ENCODE results near the gene DNAJB9. TPM values are rescaled to one million over a fixed set of nuclear protein-coding genes. Genes with fewer than 3 reads are reported as not detected.

Gene DNAJB9
- total RNA-seq, 1 donor from 2014 or later, result 28.7 TPM

- DNase-seq (ENCODE audit: extremely low spot score in 2 of 2), result no peak
- Histone ChIP-seq H3K27me3 (no peaks in the 10 kb centered on the region), H3K4me3 (no peak overlapping the region), H3K9me3 (peaks cover 11% of the 10 kb centered on the region), H3K27ac (no peak overlapping the region), H3K36me3 (no peaks in the 10 kb centered on the region), H3K4me1 (no peaks in the 10 kb centered on the region)
- TF ChIP-seq POLR2A (IDR thresholded peaks at IDR 0.05) (no peak), POLR2AphosphoS5 (IDR thresholded peaks at IDR 0.05; ENCODE audit: insufficient read depth in 1 of 2, low read depth in 1 of 2) (no peak), CTCF (IDR thresholded peaks at IDR 0.05) (no peak)
- intact Hi-C loops (cut with DNase I), result no loop called here
Observed at GRCh38 chr7:108557191-108557590, 12.5 kb upstream of the DNAJB9 start.

GRCh38 chr7:108557617-108558016, 12.1 kb upstream of the DNAJB9 start:
- Histone ChIP-seq H3K4me1 (no peaks in the 10 kb centered on the region), H3K27me3 (no peaks in the 10 kb centered on the region), H3K36me3 (no peaks in the 10 kb centered on the region), H3K4me3 (no peak overlapping the region), H3K27ac (no peak overlapping the region), H3K9me3 (peaks cover 11% of the 10 kb centered on the region)
- no peak for DNase-seq (ENCODE audit: extremely low spot score in 2 of 2)
- intact Hi-C loops (cut with DNase I), result no loop called here
- TF ChIP-seq POLR2A (IDR thresholded peaks at IDR 0.05) (no peak), CTCF (IDR thresholded peaks at IDR 0.05) (no peak), POLR2AphosphoS5 (IDR thresholded peaks at IDR 0.05; ENCODE audit: insufficient read depth in 1 of 2, low read depth in 1 of 2) (no peak)

- Histone ChIP-seq H3K4me3 (no peak overlapping the region), H3K27ac (no peak overlapping the region), H3K36me3 (peaks cover 0 to 2% of the 10 kb centered on the region in 2 donors), H3K9me3 (peaks cover 11% of the 10 kb centered on the region), H3K27me3 (no peaks in the 10 kb centered on the region), H3K4me1 (no peaks in the 10 kb centered on the region)
- intact Hi-C loops (cut with DNase I), result no loop called here
- no peak for DNase-seq (ENCODE audit: extremely low spot score in 2 of 2)
- no peak for TF ChIP-seq POLR2A (IDR thresholded peaks at IDR 0.05)
- no peak for TF ChIP-seq CTCF (IDR thresholded peaks at IDR 0.05)
Observed at GRCh38 chr7:108559253-108559652, 10.4 kb upstream of the DNAJB9 start.

GRCh38 chr7:108561047-108561619, 8.5 kb upstream of the DNAJB9 start:
- Histone ChIP-seq H3K27ac (no peak overlapping the region), H3K4me1 (no peaks in the 10 kb centered on the region), H3K27me3 (no peaks in the 10 kb centered on the region), H3K36me3 (peaks cover 0 to 18% of the 10 kb centered on the region in 2 donors), H3K9me3 (peaks cover 11% of the 10 kb centered on the region), H3K4me3 (no peak overlapping the region)
- intact Hi-C loops (cut with DNase I), result no loop called here
- no peak for DNase-seq (ENCODE audit: extremely low spot score in 2 of 2)
- TF ChIP-seq CTCF (IDR thresholded peaks at IDR 0.05) (no peak), POLR2A (IDR thresholded peaks at IDR 0.05) (no peak), POLR2AphosphoS5 (IDR thresholded peaks at IDR 0.05; ENCODE audit: insufficient read depth in 1 of 2, low read depth in 1 of 2) (no peak)

- TF ChIP-seq POLR2AphosphoS5 (IDR thresholded peaks at IDR 0.05; ENCODE audit: insufficient read depth in 1 of 2, low read depth in 1 of 2) (no peak), CTCF (IDR thresholded peaks at IDR 0.05) (no peak), POLR2A (IDR thresholded peaks at IDR 0.05) (no peak)
Observed at GRCh38 chr7:108565987-108566386, 3.7 kb upstream of the DNAJB9 start.

More at GRCh38 chr7:108565987-108566386, 3.7 kb upstream of the DNAJB9 start:
- H3K9me3 ChIP-seq, result no peaks in the 10 kb centered on the region
- H3K4me1 ChIP-seq, result peaks cover 11% of the 10 kb centered on the region
- no peak overlapping the region for H3K27ac ChIP-seq
- intact Hi-C loops (cut with DNase I), result no loop called here
- DNase-seq (ENCODE audit: extremely low spot score in 2 of 2), result no peak
- H3K27me3 ChIP-seq, result no peaks in the 10 kb centered on the region
- H3K4me3 ChIP-seq, result no peak overlapping the region
- H3K36me3 ChIP-seq, result peaks cover 0 to 18% of the 10 kb centered on the region in 2 donors

All from vagina (tissue), 2 donors.